ENCODE measurements around the gene PLXNC1.

PLXNC1 gene

DNA sequence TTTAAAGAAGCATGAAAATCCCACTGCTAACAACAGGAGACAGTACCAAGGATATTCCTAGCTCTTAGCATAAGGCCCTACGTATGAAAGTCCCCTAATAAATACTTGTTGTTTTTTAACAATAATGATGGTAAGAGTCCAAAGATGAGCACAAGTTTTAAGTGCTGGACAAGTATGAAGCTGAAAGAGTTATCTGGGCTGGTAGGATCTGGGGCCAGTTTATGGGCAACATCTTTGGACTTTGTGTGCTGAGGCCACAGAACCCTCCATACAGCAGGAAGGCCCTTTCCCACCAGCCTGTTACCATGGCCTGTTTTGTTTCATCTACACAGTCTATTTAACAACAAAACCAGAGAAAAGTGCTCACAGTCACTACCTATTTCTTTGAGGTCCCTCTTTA lies 12.5 kb upstream of the PLXNC1 start:
- DNase-seq = no peak

GRCh38 chr12:94139816-94140215 lies 8.6 kb upstream of the PLXNC1 start:
- DNase-seq = no peak

- DNase-seq = peak in 1 of 2 experiments; percentile 4
Observed at GRCh38 chr12:94140556-94140955, 7.8 kb upstream of the PLXNC1 start.

GRCh38 chr12:94141004-94141764 lies 7.2 kb upstream of the PLXNC1 start:
- DNase-seq = no peak

DNA sequence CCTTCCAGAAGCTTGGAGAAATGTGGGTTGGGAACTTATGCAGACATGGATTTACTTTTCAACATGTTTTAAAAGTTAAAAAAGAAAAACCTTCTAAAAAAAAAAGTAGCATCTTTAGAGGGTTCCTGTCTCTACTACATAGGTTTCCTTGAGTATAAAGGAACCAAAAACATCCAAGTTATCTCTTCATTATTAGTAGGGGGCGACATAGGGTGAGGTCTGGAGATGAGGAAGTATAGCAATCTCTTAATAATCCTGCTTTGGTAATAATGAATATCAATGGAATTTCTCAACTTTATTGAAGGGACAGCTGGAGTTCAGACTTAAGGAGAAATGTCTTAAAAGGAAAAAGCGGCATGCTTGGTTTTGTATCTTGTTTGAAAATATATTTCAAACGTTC lies 6.5 kb upstream of the PLXNC1 start:
- DNase-seq = peak in 1 of 2 experiments; percentile 5

DNA sequence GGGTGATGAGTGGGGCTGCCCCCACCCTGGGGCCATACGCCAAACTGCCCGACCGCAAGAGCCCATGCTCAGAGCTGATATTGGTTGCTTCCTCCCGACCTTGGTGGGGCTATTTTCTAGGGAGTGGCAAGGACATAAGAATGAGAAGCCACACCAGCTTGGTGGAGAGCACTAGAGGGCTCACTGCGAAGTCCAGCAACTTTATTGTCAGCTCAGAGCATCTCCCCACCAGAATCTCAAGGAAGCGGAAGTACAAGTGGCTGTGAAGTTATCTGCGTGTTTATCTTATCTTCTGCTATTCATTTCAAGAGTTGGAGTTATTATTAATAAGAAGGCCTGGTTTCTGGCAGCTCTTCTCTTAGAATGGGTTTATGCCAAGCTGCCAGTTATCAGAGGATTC lies 4.9 kb upstream of the PLXNC1 start:
- DNase-seq = no peak

DNA sequence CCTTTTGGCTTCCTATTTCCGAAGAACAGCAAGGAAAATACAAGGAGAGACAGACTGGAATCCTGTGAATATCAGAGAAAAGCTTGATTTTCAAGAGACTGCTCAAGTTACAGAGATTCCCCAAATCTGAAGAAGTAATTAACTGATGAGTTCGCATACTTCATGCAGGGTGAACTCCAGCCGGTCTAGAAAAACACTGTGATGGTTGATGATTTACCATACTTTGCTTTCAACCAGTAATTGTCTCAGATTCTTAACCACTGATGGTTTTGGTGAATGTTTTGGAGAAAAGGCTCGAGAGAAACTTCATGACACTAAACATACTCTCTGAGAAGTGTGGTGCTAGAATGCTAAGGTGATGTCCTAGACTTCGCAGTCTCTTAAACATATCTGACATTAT lies 4.4 kb upstream of the PLXNC1 start:
- DNase-seq = no peak

DNA sequence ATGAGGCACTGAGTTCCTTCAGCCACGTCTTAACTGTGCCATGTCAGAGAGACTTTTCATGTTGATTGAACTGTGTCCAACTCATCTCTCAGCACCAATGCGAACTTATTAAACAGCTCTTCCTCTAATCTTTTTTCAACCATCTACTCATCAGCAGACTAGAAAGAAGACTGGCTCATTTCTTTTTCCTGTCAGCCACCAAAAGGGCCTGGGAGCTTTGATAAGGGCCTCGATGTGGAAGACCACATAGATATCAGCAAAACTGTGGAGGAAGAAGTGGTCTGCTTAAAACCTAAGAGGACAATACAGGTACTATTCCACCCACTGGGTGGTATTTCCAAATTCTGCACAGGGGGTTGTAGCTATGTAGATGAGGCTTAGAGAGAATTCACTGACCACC lies 3.6 kb upstream of the PLXNC1 start:
- DNase-seq = no peak

DNA sequence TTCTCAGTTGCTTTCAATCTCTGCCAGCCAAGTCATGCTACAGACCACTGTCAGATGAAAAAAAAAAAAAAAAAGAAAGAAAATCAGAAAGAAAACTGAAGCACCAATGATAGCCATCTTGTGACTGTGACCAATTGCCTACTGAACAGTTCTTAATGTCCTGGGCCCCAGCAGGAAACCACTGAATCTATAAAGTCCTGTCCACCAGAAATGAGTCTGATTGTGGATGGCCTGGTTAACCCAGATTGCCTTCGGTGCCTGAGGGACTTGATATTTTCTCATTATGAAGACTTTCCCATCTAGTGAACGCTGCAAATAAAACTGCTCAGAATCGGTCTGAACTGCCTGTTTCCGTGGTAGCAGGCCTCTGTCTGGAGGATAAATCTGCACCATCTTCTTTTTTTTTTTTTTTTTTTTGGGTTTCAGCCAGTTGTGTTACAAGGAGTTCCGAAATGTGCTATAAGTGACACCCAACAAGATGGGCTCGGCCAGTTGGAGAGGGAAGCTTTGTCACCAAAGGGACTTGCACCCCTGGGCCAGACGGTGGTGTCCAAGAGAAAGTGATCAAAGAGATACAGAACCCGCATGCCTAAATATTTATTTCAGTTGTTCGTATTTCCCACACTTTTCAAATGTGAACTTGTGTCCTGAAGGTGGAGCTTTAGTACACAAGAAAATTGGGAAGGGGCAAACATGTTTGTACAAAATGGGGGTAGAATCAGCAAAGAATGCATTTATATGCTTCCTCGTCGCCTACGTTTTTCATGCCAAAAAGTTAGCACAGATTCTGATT lies 3.0 kb upstream of the PLXNC1 start:
- peak; percentile 30 to 39 for DNase-seq

DNA sequence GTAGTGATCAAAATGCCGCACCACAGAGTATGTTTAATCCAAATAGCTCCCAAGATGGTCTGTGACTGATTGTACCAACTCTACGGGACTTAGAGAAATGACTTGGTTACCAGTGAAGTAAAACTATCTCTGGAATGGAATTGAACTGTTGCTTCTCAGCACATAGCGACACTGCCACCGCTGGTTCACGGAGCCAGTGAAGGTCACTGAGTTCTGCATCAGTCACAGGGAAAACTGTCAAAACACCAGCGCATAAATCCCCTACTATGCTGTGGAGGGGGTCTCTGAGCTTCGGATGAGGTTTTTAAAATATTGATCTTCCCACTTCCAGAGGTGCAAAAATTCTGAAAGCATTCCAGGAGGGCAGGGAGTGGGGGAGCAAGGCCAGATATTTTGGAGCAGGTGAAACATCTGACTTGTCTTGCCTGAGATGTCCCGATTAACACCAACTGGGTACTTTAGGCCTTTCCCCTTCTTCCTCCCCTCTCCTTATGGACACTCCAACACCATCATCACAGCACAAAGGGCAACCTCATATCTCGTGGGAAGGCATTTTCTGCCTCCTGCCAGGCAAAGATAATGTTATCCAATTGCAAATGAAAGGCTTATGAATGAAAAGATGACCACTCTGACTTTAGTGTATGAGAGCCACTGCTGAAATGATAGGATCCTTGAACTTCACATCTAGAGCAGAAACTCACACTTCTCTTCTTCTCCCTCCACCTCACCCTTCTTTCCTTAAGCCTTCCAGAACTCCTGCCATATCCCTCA lies 2.0 kb upstream of the PLXNC1 start:
- no peak for DNase-seq

DNA sequence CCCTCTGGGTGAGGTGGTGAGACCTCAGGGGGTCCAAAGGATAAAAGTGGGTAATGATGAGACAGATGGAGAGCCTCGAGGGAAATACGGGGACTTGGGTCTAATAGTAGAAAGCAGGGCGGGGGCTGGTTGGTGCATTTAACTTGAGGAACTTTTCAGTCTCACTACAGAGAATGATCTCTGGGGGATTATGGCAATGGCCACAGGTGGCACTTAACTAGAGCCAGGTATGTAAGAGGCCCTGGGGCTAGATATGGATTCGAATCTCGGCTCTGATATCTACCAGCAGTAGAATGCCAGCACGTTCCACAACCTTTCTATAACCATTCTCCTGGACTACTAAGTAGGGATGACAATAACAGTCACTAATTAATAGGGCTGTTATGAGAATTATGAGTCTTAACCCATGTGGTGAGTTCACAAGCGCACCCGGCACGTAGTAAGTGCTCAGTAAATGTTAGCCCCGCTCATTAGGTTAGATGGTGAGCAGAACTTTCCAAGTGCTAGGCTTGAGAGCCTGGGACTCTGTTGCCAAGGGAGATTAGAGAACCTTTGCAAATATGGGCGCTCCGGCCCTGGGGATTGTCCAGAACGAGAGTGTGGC lies 888 bp upstream of the PLXNC1 start:
- no peak for DNase-seq

GRCh38 chr12:94148739-94149118 lies 352 bp downstream of the PLXNC1 start:
- no peak for DNase-seq

DNA sequence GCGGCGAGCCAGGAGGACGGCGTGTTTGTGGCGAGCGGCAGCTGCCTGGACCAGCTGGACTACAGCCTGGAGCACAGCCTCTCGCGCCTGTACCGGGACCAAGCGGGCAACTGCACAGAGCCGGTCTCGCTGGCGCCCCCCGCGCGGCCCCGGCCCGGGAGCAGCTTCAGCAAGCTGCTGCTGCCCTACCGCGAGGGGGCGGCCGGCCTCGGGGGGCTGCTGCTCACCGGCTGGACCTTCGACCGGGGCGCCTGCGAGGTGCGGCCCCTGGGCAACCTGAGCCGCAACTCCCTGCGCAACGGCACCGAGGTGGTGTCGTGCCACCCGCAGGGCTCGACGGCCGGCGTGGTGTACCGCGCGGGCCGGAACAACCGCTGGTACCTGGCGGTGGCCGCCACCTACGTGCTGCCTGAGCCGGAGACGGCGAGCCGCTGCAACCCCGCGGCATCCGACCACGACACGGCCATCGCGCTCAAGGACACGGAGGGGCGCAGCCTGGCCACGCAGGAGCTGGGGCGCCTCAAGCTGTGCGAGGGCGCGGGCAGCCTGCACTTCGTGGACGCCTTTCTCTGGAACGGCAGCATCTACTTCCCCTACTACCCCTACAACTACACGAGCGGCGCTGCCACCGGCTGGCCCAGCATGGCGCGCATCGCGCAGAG lies 873 bp downstream of the PLXNC1 start:
- DNase-seq = peak; percentile 18 to 29

DNA sequence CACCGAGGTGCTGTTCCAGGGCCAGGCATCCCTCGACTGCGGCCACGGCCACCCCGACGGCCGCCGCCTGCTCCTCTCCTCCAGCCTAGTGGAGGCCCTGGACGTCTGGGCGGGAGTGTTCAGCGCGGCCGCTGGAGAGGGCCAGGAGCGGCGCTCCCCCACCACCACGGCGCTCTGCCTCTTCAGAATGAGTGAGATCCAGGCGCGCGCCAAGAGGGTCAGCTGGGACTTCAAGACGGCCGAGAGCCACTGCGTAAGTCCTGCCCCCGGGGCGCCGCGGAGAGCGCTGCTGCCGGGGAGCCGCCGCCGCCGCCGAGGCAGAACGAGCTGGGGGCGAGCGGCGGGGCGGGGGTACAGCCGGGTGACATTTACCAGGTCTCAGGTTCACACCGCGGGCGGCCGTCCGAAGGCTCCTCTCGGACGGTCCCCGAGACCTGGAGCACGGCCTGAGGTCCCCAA lies 1.4 kb downstream of the PLXNC1 start:
- no peak for DNase-seq

- DNase-seq = no peak
Observed at GRCh38 chr12:94150240-94151121, 2.1 kb downstream of the PLXNC1 start.

GRCh38 chr12:94151582-94151981 lies 3.2 kb downstream of the PLXNC1 start:
- DNase-seq = no peak

- DNase-seq = no peak
Observed at GRCh38 chr12:94152292-94153078, 4.1 kb downstream of the PLXNC1 start.

GRCh38 chr12:94157181-94157580 lies 8.8 kb downstream of the PLXNC1 start:
- DNase-seq = no peak

DNA sequence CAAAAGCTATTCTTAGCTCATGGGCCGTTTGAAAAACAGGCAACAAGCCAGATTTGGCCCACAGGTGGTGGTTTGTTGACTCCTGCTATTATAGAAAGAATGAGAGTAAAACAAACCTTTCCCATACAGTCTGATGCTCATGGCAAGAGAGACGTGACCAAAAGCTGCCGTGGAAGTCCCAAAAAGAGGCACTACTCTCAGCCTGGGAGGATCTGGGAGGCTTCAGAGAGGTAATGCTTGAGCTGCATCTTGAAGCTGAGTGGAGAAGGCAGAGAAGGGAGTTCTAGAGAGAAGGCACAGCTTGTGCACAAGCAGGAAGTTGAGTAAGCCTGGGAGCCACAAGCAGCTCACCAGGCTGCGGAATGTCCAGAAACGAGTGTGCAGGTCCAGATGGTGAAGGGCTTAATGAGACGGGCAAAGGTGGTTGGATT lies 9.6 kb downstream of the PLXNC1 start:
- peak; percentile 51 for DNase-seq

DNA sequence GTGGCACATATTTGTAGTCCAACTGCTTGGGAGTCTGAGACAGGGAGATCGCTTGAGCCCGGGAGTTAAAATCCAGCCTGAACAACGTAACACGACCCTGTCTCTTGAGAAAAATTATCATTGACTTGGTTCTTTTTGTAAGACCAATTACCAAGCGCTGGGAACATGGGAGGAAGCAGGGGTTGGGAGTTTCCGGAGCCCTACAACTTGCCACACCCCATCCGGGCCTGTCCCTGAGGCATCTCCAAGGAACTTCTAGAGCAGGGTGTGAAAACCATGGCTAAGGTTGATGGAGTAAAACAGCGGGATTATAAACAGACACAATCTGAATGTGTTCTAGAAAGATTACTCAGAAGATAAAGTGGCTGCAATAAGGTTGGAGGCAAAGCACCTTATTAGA lies 10.3 kb downstream of the PLXNC1 start:
- DNase-seq = no peak

DNA sequence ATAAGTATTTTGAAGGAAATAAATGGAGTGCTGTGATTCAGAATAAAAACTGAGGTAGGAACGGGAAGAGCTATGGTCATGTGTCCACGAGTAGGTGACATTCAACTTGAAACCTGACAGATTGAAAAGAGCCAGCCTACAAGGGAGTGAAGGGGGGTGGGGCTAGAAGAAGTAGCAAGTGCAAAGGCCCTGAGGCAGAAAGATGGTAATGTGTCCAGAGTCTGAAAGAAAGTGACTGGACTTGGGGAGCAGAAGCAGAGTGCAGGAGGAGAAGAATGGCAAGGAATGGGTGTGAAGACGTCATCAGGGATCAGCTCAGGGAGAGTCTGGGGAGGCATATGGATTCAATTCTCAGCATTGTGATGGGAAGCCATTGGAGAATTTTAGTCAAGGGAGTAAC lies 13.7 kb downstream of the PLXNC1 start:
- DNase-seq = no peak
